Left cardiac atrium (tissue), 4 donors: ENCODE data around the gene TMEM200A. TPM values are rescaled to one million over a fixed set of nuclear protein-coding genes. Genes with fewer than 3 reads are reported as not detected.

Experiments
- ATAC-seq, 2 donors: fragments of 200-7000 bp; cut with Tn5 transposase; one replicate each; pipeline ENCODE4 v1.9.1; 2020; ENCODE audit warnings: mild to moderate bottlenecking in 2 of 2, moderate library complexity in 2 of 2
- DNase-seq: peaks from one replicate; pipeline ENCODE4 v3.0.0-alpha.2; 2020
- intact Hi-C, 2 donors: fragments of 100-400 bp; cut with DNase I; formaldehyde crosslinking; loops; one replicate each; pipeline versions ENCODE4 v1.14.1 to v1.15.1; 2022 to 2023
- total RNA-seq, 2 donors: library from RNA; stranded (reverse); fragmentation: NEBNext Ultra II Directional; extraction: Animal tissue kit (Norgen Biotek cat#: 25700); gene quantifications; one replicate each; pipeline ENCODE4 v1.2.1, GENCODE V29; 2021
- donor health status: DM: no; HTN: yes; CAD: no.
- donor health status: DM: no; HTN: yes; CAD: no; lungs with severe emphysema.
- donor health status: DM: yes; HTN: yes; CAD: no.
- donor health status: Dilated cardiomyopathy.

The TMEM200A gene
- total RNA-seq, 2 donors from 2014 or later: 0.29 to 0.65 TPM

GRCh38 chr6:130412556-130413290 is 46.9 kb downstream of the TMEM200A start:
- DNase-seq (no peak), ATAC-seq (no peak)
- intact Hi-C loops: no loop called here

GRCh38 chr6:130417951-130418350 is 52.1 kb downstream of the TMEM200A start:
- ATAC-seq (no peak), DNase-seq (no peak)
- intact Hi-C loops: no loop called here

- no peak for ATAC-seq
- DNase-seq: no peak
Observed at GRCh38 chr6:130420911-130421310, 55.1 kb downstream of the TMEM200A start.

GRCh38 chr6:130421585-130421984 is 55.8 kb downstream of the TMEM200A start:
- intact Hi-C loops: no loop called here
- DNase-seq: no peak
- ATAC-seq: no peak

More at GRCh38 chr6:130420911-130421310, 55.1 kb downstream of the TMEM200A start:
- intact Hi-C loops: no loop called here

GRCh38 chr6:130423044-130423443 is 57.2 kb downstream of the TMEM200A start:
- ATAC-seq: no peak
- intact Hi-C loops: no loop called here
- no peak for DNase-seq

GRCh38 chr6:130424710-130425109 is 58.9 kb downstream of the TMEM200A start:
- intact Hi-C loops: no loop called here
- DNase-seq: no peak
- ATAC-seq: no peak

GRCh38 chr6:130425537-130425936 is 59.7 kb downstream of the TMEM200A start:
- intact Hi-C loops: no loop called here
- no peak for ATAC-seq
- DNase-seq: no peak

- DNase-seq (no peak), ATAC-seq (no peak)
- intact Hi-C loops: no loop called here
Observed at GRCh38 chr6:130426066-130426721, 60.4 kb downstream of the TMEM200A start.

- ATAC-seq (no peak), DNase-seq (no peak)
- intact Hi-C loops: no loop called here
Observed at GRCh38 chr6:130431346-130431852, 65.6 kb downstream of the TMEM200A start.

- intact Hi-C loops: no loop called here
- DNase-seq: no peak
- no peak for ATAC-seq
Observed at GRCh38 chr6:130432838-130433237, 67.0 kb downstream of the TMEM200A start.

- intact Hi-C loops: no loop called here
- ATAC-seq: no peak
Observed at GRCh38 chr6:130434174-130434873, 68.5 kb downstream of the TMEM200A start.

GRCh38 chr6:130435181-130435580 is 69.4 kb downstream of the TMEM200A start:
- DNase-seq: no peak
- no peak for ATAC-seq
- intact Hi-C loops: no loop called here

More at GRCh38 chr6:130434174-130434873, 68.5 kb downstream of the TMEM200A start:
- DNase-seq: no peak

GRCh38 chr6:130437961-130438360 is 72.1 kb downstream of the TMEM200A start:
- intact Hi-C loops: no loop called here
- ATAC-seq (no peak), DNase-seq (no peak)

- DNase-seq: no peak
- ATAC-seq: no peak
- intact Hi-C loops: no loop called here
Observed at GRCh38 chr6:130447374-130447773, 81.6 kb downstream of the TMEM200A start.

- intact Hi-C loops: no loop called here
- DNase-seq (no peak), ATAC-seq (no peak)
Observed at GRCh38 chr6:130452336-130452735, 86.5 kb downstream of the TMEM200A start.

GRCh38 chr6:130453230-130453629 is 87.4 kb downstream of the TMEM200A start:
- DNase-seq (no peak), ATAC-seq (no peak)
- intact Hi-C loops: no loop called here

- intact Hi-C loops: no loop called here
- ATAC-seq (no peak), DNase-seq (no peak)
Observed at GRCh38 chr6:130457605-130458004, 91.8 kb downstream of the TMEM200A start.

GRCh38 chr6:130459316-130459715 is 93.5 kb downstream of the TMEM200A start:
- ATAC-seq (no peak), DNase-seq (no peak)
- intact Hi-C loops: no loop called here

GRCh38 chr6:130460934-130461333 is 95.1 kb downstream of the TMEM200A start:
- intact Hi-C loops: no loop called here
- no peak for DNase-seq
- no peak for ATAC-seq
